ENCODE data around the gene GARIN5A. TPM values are rescaled to one million over a fixed set of nuclear protein-coding genes. Genes with fewer than 3 reads are reported as not detected.
A peak's percentile ranks its signal among the peaks of the same experiment; 100 is the strongest.

GARIN5A gene
- total RNA-seq, 1 experiment from 2014 or later = 0.84 TPM

DNA sequence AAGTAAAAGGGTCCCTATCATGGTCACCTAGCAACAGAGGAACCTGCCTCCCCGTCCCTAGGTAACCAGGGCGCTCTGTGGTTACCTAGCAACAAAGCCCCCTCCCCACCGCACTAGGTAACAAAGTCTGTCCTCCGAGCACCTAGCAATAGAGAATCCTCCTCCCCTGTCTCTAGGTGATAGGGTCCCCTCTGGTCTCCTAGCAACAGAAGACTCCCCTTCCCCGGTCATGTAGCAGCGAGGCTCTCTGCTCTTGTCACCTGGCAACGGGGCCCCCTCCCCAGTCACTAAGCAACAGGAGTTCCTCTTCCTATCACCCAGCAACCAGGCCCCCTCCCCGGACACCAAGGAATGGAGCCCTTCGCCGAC lies 34.0 kb upstream of the GARIN5A start:
- peak overlapping the region; percentile 90 for H3K27ac ChIP-seq (ENCODE audit: low read depth, low read length, poor library complexity, severe bottlenecking)
- TSS peak; percentile 68 for BruUV-seq (replicated peaks)

DNA sequence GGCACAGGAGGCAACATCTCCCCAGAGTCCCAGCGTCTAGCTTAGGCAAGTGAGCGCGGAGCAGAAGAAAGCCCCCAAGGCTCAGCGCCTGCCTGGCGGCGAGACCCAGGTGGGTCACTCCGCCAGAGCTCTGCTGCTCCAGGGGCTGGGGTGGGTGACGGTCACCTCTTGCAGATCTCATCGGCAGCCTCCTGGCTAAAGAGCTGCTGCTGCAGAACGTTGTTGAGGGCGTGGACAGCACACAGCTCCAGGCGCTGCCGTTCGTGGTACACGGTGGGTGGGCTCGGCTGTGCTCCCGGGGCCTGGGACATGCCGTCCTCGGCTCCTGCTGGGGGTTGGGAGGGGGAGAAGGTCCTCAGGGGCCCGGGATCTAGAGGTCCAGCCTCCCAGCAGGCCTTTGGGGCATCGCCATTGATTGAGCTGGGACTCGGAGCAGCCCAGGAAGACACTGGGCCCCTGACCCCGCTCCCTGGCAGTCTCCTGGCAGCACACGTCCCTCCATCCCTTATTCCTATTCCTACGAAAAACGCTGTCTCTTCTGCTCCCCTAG lies 33.5 kb upstream of the GARIN5A start:
- H3K4me3 ChIP-seq (ENCODE audit: low read depth, low read length, poor library complexity, severe bottlenecking) = peak overlapping the region; percentile 63
- intact Hi-C loops (cut with micrococcal nuclease; ENCODE audit: unreplicated experiment) = loop anchor here (5.0 kb wide), 1 partner anchor 133 kb away; the partner anchor contains the start of gene NR1H2
- peaks cover 6% of the 10 kb centered on the region for H3K4me1 ChIP-seq (ENCODE audit: insufficient read depth, low read length, poor library complexity, severe bottlenecking)
- ChIA-PET POLR2A (ENCODE audit: low non-redundant PET) (no interaction called here), CTCF (interaction anchor here (1.2 kb wide), 1 partner anchor 141 kb away, joined by 3 read pairs; no protein-coding TSS in a partner anchor)
- BruUV-seq (replicated peaks) = no TSS peak
- no peak for DNase-seq (ENCODE audit: low spot score)
- no peaks in the 10 kb centered on the region for H3K27me3 ChIP-seq (replicated peaks; ENCODE audit: insufficient read depth, low read depth, low read length, poor library complexity)
- no peaks in the 10 kb centered on the region for H3K36me3 ChIP-seq (ENCODE audit: insufficient read depth, low read length, poor library complexity, severe bottlenecking)
- TF ChIP-seq, protein P1, sequence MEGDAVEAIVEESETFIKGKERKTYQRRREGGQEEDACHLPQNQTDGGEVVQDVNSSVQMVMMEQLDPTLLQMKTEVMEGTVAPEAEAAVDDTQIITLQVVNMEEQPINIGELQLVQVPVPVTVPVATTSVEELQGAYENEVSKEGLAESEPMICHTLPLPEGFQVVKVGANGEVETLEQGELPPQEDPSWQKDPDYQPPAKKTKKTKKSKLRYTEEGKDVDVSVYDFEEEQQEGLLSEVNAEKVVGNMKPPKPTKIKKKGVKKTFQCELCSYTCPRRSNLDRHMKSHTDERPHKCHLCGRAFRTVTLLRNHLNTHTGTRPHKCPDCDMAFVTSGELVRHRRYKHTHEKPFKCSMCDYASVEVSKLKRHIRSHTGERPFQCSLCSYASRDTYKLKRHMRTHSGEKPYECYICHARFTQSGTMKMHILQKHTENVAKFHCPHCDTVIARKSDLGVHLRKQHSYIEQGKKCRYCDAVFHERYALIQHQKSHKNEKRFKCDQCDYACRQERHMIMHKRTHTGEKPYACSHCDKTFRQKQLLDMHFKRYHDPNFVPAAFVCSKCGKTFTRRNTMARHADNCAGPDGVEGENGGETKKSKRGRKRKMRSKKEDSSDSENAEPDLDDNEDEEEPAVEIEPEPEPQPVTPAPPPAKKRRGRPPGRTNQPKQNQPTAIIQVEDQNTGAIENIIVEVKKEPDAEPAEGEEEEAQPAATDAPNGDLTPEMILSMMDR (conservative IDR thresholded peaks at IDR 0.05; ENCODE audit: low read depth, low read length) = no peak
- TF ChIP-seq EZH2 (IDR thresholded peaks at IDR 0.05; ENCODE audit: borderline replicate concordance, low read depth, low read length, poor library complexity, severe bottlenecking) = no peak
- H3K27ac ChIP-seq (ENCODE audit: low read depth, low read length, poor library complexity, severe bottlenecking) = peak overlapping the region; percentile 90
- H3K9me3 ChIP-seq (ENCODE audit: low read depth, low read length, poor library complexity, severe bottlenecking) = no peaks in the 10 kb centered on the region

More for the DNA sequence above, 34.0 kb upstream of the GARIN5A start:
- Histone ChIP-seq H3K36me3 (ENCODE audit: insufficient read depth, low read length, poor library complexity, severe bottlenecking) (no peaks in the 10 kb centered on the region), H3K9me3 (ENCODE audit: low read depth, low read length, poor library complexity, severe bottlenecking) (no peaks in the 10 kb centered on the region), H3K27me3 (replicated peaks; ENCODE audit: insufficient read depth, low read depth, low read length, poor library complexity) (no peaks in the 10 kb centered on the region), H3K4me1 (ENCODE audit: insufficient read depth, low read length, poor library complexity, severe bottlenecking) (peaks cover 6% of the 10 kb centered on the region), H3K4me3 (ENCODE audit: low read depth, low read length, poor library complexity, severe bottlenecking) (peak overlapping the region; percentile 63)
- DNase-seq (ENCODE audit: low spot score) = no peak
- POLR2A ChIA-PET (ENCODE audit: low non-redundant PET) = interaction anchor here (0.5 to 0.6 kb wide), 3 partner anchors 39 to 133 kb away, joined by 3 to 12 read pairs (median 3); no protein-coding TSS in a partner anchor
- intact Hi-C loops (cut with micrococcal nuclease; ENCODE audit: unreplicated experiment) = loop anchor here (5.0 kb wide), 1 partner anchor 133 kb away; the partner anchor contains the start of gene NR1H2
- CTCF ChIA-PET = interaction anchor here (0.5 to 1.2 kb wide), 3 partner anchors 27 to 849 kb away, joined by 3 read pairs; no protein-coding TSS in a partner anchor
- TF ChIP-seq, protein P1 (conservative IDR thresholded peaks at IDR 0.05; ENCODE audit: low read depth, low read length) = no peak
- TF ChIP-seq EZH2 (IDR thresholded peaks at IDR 0.05; ENCODE audit: borderline replicate concordance, low read depth, low read length, poor library complexity, severe bottlenecking) = no peak

DNA sequence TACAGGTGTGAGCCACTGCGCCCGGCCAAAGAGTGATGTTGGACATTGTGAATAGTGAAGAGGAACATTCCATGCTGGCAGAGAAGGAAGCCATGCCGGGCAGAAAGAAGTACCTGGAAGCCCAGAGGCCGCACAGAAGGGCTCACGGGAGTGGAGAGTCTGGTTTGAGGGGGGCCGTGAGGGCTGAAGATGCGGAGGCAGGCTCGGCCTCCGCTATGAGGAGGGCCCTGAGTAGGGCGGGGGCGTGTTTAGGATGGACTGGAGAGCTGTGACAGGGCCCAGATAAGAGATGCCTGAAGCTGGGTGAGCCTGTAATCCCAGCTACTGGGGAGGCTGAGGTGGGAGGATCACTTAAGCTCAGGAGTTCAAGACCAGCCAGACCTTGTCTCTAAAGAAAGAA lies 32.7 kb upstream of the GARIN5A start:
- Histone ChIP-seq H3K4me1 (ENCODE audit: insufficient read depth, low read length, poor library complexity, severe bottlenecking) (peaks cover 6% of the 10 kb centered on the region), H3K36me3 (ENCODE audit: insufficient read depth, low read length, poor library complexity, severe bottlenecking) (no peaks in the 10 kb centered on the region), H3K9me3 (ENCODE audit: low read depth, low read length, poor library complexity, severe bottlenecking) (no peaks in the 10 kb centered on the region), H3K4me3 (ENCODE audit: low read depth, low read length, poor library complexity, severe bottlenecking) (no peak overlapping the region), H3K27me3 (replicated peaks; ENCODE audit: insufficient read depth, low read depth, low read length, poor library complexity) (no peaks in the 10 kb centered on the region), H3K27ac (ENCODE audit: low read depth, low read length, poor library complexity, severe bottlenecking) (no peak overlapping the region)
- ChIA-PET POLR2A (ENCODE audit: low non-redundant PET) (no interaction called here), CTCF (interaction anchor here (0.7 kb wide), 1 partner anchor 23 kb away, joined by 10 read pairs; no protein-coding TSS in a partner anchor)
- intact Hi-C loops (cut with micrococcal nuclease; ENCODE audit: unreplicated experiment) = no loop called here
- TF ChIP-seq, protein P1 (conservative IDR thresholded peaks at IDR 0.05; ENCODE audit: low read depth, low read length) = no peak
- no peak for TF ChIP-seq EZH2 (IDR thresholded peaks at IDR 0.05; ENCODE audit: borderline replicate concordance, low read depth, low read length, poor library complexity, severe bottlenecking)
- no peak for DNase-seq (ENCODE audit: low spot score)
- no TSS peak for BruUV-seq (replicated peaks)
